Thyroid gland (tissue), 4 donors: ENCODE measurements around the gene FAM168A. TPM values are rescaled to one million over a fixed set of nuclear protein-coding genes. Genes with fewer than 3 reads are reported as not detected.

Experiments used
- DNase-seq, 2 donors: peaks; one replicate each; pipeline ENCODE4 v3.0.0-alpha.2; 2019
- H3K27ac ChIP-seq, 3 donors: fragments of 200-600 bp; sonication (generic); 1 replicate in 2 of 3; 2 replicates in 1 of 3; pipeline ENCODE4 v1.5.1; 2016 to 2019; ENCODE audit warnings: mild to moderate bottlenecking in 1 of 3, moderate library complexity in 1 of 3
- H3K27me3 ChIP-seq: fragments of 200-600 bp; sonication (generic); one replicate; pipeline ENCODE4 v1.5.1; 2019
- H3K36me3 ChIP-seq, 2 donors: fragments of 200-600 bp; sonication (generic); one replicate each; pipeline ENCODE4 v1.5.1; 2016 to 2019
- H3K4me1 ChIP-seq, 2 donors: fragments of 200-600 bp; sonication (generic); one replicate each; pipeline ENCODE4 v1.5.1; 2017 to 2019
- H3K4me3 ChIP-seq, 3 donors: fragments of 200-600 bp; sonication (generic); replicated peaks in 1 of 3; 1 replicate in 2 of 3; 2 replicates in 1 of 3; pipeline ENCODE4 v1.5.1; 2016; ENCODE audit warnings: mild to moderate bottlenecking in 1 of 3
- H3K9me3 ChIP-seq: fragments of 200-600 bp; sonication (generic); one replicate; pipeline ENCODE4 v1.5.1; 2017
- CTCF ChIP-seq, 6 experiments: fragments of 200-600 bp in 3 of 6; fragments of 450-650 bp in 3 of 6; sonication (generic) in 3 of 6; IDR thresholded peaks; one replicate each; pipeline ENCODE4 v1.5.1; 2016 to 2019; ENCODE audit warnings: antibody characterized with exemption in 6 of 6, mild to moderate bottlenecking in 2 of 6, inconsistent platforms in 1 of 6, moderate library complexity in 1 of 6
- POLR2A ChIP-seq, 2 donors: fragments of 450-650 bp; IDR thresholded peaks; one replicate each; pipeline ENCODE4 v1.6.1; 2017; ENCODE audit warnings: antibody characterized with exemption in 2 of 2, mild to moderate bottlenecking in 2 of 2, moderate library complexity in 1 of 2
- whole genome bisulfite sequencing, 2 donors: methylation state at CpG; one replicate each; pipeline ENCODE4 v1.1.5; 2017; 5-methylcytosine and 5-hydroxymethylcytosine counted together
- intact Hi-C: fragments of 100-400 bp; cut with DNase I; formaldehyde crosslinking; loops from one replicate; pipeline ENCODE4 v1.15.1; 2023
- total RNA-seq, 4 donors: library from RNA; depleted of rRNA; stranded (reverse); fragments of >200 nt; gene quantifications; one replicate each; pipeline ENCODE4 v1.2.3, GENCODE V29; 2016

Gene FAM168A
- total RNA-seq, 4 donors from 2014 or later, result 32.7 to 51.0 (median 40.2) TPM

GRCh38 chr11:73414977-73415651, 182.8 kb downstream of the FAM168A start:
- Histone ChIP-seq H3K4me1 (no peaks in the 10 kb centered on the region), H3K4me3 (no peak overlapping the region), H3K9me3 (no peaks in the 10 kb centered on the region), H3K27me3 (no peaks in the 10 kb centered on the region), H3K27ac (peak overlapping the region in 1 of 3 donors; percentile 24), H3K36me3 (no peaks in the 10 kb centered on the region)
- 75 to 81% methylated on average over 1 of the region's 1 CpG for WGBS, 2 donors
- no peak for DNase-seq
- no peak for TF ChIP-seq CTCF (IDR thresholded peaks at IDR 0.05)
- no peak for TF ChIP-seq POLR2A (IDR thresholded peaks at IDR 0.05)
- intact Hi-C loops, result no loop called here

- DNase-seq, result no peak
- no peaks in the 10 kb centered on the region for H3K9me3 ChIP-seq
- no peak overlapping the region for H3K27ac ChIP-seq
- no peak for TF ChIP-seq POLR2A (IDR thresholded peaks at IDR 0.05)
- no peak for TF ChIP-seq CTCF (IDR thresholded peaks at IDR 0.05)
- H3K4me1 ChIP-seq, result no peaks in the 10 kb centered on the region
- WGBS, 2 donors, result 91 to 97% methylated on average over 2 of the region's 2 CpGs
- H3K27me3 ChIP-seq, result no peaks in the 10 kb centered on the region
- intact Hi-C loops, result no loop called here
- H3K4me3 ChIP-seq, result no peak overlapping the region
- H3K36me3 ChIP-seq, result no peaks in the 10 kb centered on the region
Observed at GRCh38 chr11:73413256-73413655, 184.7 kb downstream of the FAM168A start.

GRCh38 chr11:73412308-73412707, 185.6 kb downstream of the FAM168A start:
- no peak for TF ChIP-seq POLR2A (IDR thresholded peaks at IDR 0.05)
- TF ChIP-seq CTCF (IDR thresholded peaks at IDR 0.05), result no peak
- Histone ChIP-seq H3K9me3 (no peaks in the 10 kb centered on the region), H3K27me3 (no peaks in the 10 kb centered on the region), H3K4me1 (no peaks in the 10 kb centered on the region), H3K27ac (no peak overlapping the region), H3K36me3 (no peaks in the 10 kb centered on the region), H3K4me3 (no peak overlapping the region)
- WGBS, 2 donors, result 67 to 68% methylated on average over 3 of the region's 3 CpGs
- intact Hi-C loops, result no loop called here
- no peak for DNase-seq

- no peak for DNase-seq
- Histone ChIP-seq H3K27me3 (no peaks in the 10 kb centered on the region), H3K9me3 (no peaks in the 10 kb centered on the region), H3K4me1 (no peaks in the 10 kb centered on the region), H3K27ac (no peak overlapping the region), H3K36me3 (peaks cover 0 to 5% of the 10 kb centered on the region in 2 donors), H3K4me3 (no peak overlapping the region)
- 86 to 94% methylated on average over 2 of the region's 2 CpGs for WGBS, 2 donors
- no peak for TF ChIP-seq CTCF (IDR thresholded peaks at IDR 0.05)
- no peak for TF ChIP-seq POLR2A (IDR thresholded peaks at IDR 0.05)
- intact Hi-C loops, result no loop called here
Observed at GRCh38 chr11:73411031-73411430, 186.9 kb downstream of the FAM168A start.

GRCh38 chr11:73410627-73411026, 187.3 kb downstream of the FAM168A start:
- H3K36me3 ChIP-seq, result peaks cover 0 to 6% of the 10 kb centered on the region in 2 donors
- no peak for DNase-seq
- TF ChIP-seq CTCF (IDR thresholded peaks at IDR 0.05) (no peak), POLR2A (IDR thresholded peaks at IDR 0.05) (no peak)
- H3K4me1 ChIP-seq, result no peaks in the 10 kb centered on the region
- intact Hi-C loops, result no loop called here
- H3K27me3 ChIP-seq, result no peaks in the 10 kb centered on the region
- no peak overlapping the region for H3K4me3 ChIP-seq
- no peak overlapping the region for H3K27ac ChIP-seq
- no peaks in the 10 kb centered on the region for H3K9me3 ChIP-seq
- 67 to 94% methylated on average over 1 of the region's 1 CpG for WGBS, 2 donors
